GM23338 (cell line): Measurements from ENCODE around the gene OR52W1.

Experiments
- EZH2 ChIP-seq: fragments of 200-600 bp; sonication (generic); IDR thresholded peaks from one replicate; pipeline ENCODE4 v1.8.0; 2017; ENCODE audit warnings: antibody characterized with exemption, mild to moderate bottlenecking, low read depth; ENCODE audit not compliant: unreplicated experiment
- EZH2phosphoT487 ChIP-seq: fragments of 200-600 bp; sonication (generic); IDR thresholded peaks from one replicate; pipeline ENCODE4 v1.8.1; 2018; ENCODE audit warnings: antibody characterized with exemption; ENCODE audit not compliant: unreplicated experiment
- TF ChIP-seq, protein P1 (sequence below), 2 experiments: fragments of 200-600 bp in 1 of 2; sonication (generic) in 1 of 2; conservative IDR thresholded peaks; 2 replicates each; pipeline versions ENCODE4 v1.5.1 to v1.6.1; 2016 to 2017; ENCODE audit warnings: antibody characterized with exemption in 2 of 2, low read depth in 2 of 2, mild to moderate bottlenecking in 2 of 2, moderate library complexity in 1 of 2

GRCh38 chr11:6245536-6245935, 46.5 kb downstream of the OR52W1 start:
- TF ChIP-seq, protein P1, sequence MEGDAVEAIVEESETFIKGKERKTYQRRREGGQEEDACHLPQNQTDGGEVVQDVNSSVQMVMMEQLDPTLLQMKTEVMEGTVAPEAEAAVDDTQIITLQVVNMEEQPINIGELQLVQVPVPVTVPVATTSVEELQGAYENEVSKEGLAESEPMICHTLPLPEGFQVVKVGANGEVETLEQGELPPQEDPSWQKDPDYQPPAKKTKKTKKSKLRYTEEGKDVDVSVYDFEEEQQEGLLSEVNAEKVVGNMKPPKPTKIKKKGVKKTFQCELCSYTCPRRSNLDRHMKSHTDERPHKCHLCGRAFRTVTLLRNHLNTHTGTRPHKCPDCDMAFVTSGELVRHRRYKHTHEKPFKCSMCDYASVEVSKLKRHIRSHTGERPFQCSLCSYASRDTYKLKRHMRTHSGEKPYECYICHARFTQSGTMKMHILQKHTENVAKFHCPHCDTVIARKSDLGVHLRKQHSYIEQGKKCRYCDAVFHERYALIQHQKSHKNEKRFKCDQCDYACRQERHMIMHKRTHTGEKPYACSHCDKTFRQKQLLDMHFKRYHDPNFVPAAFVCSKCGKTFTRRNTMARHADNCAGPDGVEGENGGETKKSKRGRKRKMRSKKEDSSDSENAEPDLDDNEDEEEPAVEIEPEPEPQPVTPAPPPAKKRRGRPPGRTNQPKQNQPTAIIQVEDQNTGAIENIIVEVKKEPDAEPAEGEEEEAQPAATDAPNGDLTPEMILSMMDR (conservative IDR thresholded peaks at IDR 0.05; ENCODE audit: low read depth in 2 of 2): no peak
- TF ChIP-seq EZH2 (no peak), EZH2phosphoT487 (no peak)
